Type B pancreatic cell (in vitro differentiated cells): ENCODE data around the gene LMAN1L. TPM values are rescaled to one million over a fixed set of nuclear protein-coding genes. Genes with fewer than 3 reads are reported as not detected.

Experiments used
- DNase-seq: peaks from one replicate; pipeline ENCODE4 v3.0.0; 2021; ENCODE audit warnings: mixed read lengths; ENCODE audit not compliant: unreplicated experiment; ENCODE audit errors: extremely low spot score
- H3K27ac Mint-ChIP-seq: 2 replicates; pipeline ENCODE4 v1.8.0; 2021; ENCODE audit warnings: mild to moderate bottlenecking, mixed read lengths
- H3K27me3 Mint-ChIP-seq: 2 replicates; pipeline ENCODE4 v1.8.0; 2021; ENCODE audit warnings: mixed read lengths
- H3K36me3 Mint-ChIP-seq: 2 replicates; pipeline ENCODE4 v1.8.0; 2021; ENCODE audit warnings: mixed read lengths
- H3K4me1 Mint-ChIP-seq: one replicate; pipeline ENCODE4 v1.8.0; 2021; ENCODE audit warnings: mixed read lengths; ENCODE audit not compliant: unreplicated experiment
- H3K4me3 Mint-ChIP-seq: 2 replicates; pipeline ENCODE4 v1.8.0; 2021; ENCODE audit warnings: mild to moderate bottlenecking, mixed read lengths
- H3K9me3 Mint-ChIP-seq: 2 replicates; pipeline ENCODE4 v1.8.0; 2021; ENCODE audit warnings: mixed read lengths
- total RNA-seq: library from RNA; stranded (reverse); gene quantifications from 2 replicates; pipeline ENCODE4 v1.2.1, GENCODE V29; 2021; ENCODE audit warnings: low replicate concordance
- TF ChIP-seq, protein P1 (sequence below): fragments of 200-600 bp; sonication (generic); conservative IDR thresholded peaks from 2 replicates; pipeline ENCODE4 v1.5.0; 2021; ENCODE audit warnings: antibody characterized with exemption, mild to moderate bottlenecking

Gene LMAN1L
- total RNA-seq, 1 donor from 2014 or later, result not detected

DNA sequence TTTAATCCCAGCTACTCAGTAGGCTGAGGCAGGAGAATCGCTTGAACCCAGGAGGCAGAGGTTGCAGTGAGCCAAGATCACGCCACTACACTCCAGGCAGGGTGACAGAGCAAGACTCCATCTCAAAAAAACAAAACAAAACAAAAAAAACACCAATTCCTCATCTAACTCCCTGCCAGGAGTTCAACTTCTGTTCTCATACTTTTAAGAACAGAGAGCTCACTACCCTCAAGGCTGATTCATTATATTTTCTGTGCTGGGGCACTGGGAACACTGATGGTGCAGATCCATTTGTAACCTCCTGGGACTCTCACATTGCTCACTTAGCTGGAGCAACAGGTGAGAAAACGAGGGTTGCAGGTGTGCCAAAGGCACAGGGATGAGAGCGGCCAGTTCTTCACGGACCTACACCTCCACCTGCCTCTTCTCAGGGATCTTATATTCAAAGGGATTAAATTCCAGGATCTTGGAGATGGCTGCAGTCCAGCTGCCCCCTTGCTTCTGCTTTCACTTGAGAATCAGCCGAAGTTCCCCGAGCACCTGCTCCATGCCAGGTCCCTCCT lies 43.1 kb upstream of the LMAN1L start:
- H3K27me3 Mint-ChIP-seq, result peaks cover 6% of the 10 kb centered on the region
- H3K4me3 Mint-ChIP-seq, result no peak overlapping the region
- H3K36me3 Mint-ChIP-seq, result no peaks in the 10 kb centered on the region
- TF ChIP-seq, protein P1, sequence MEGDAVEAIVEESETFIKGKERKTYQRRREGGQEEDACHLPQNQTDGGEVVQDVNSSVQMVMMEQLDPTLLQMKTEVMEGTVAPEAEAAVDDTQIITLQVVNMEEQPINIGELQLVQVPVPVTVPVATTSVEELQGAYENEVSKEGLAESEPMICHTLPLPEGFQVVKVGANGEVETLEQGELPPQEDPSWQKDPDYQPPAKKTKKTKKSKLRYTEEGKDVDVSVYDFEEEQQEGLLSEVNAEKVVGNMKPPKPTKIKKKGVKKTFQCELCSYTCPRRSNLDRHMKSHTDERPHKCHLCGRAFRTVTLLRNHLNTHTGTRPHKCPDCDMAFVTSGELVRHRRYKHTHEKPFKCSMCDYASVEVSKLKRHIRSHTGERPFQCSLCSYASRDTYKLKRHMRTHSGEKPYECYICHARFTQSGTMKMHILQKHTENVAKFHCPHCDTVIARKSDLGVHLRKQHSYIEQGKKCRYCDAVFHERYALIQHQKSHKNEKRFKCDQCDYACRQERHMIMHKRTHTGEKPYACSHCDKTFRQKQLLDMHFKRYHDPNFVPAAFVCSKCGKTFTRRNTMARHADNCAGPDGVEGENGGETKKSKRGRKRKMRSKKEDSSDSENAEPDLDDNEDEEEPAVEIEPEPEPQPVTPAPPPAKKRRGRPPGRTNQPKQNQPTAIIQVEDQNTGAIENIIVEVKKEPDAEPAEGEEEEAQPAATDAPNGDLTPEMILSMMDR, result no peak
- H3K9me3 Mint-ChIP-seq, result no peaks in the 10 kb centered on the region
- no peak overlapping the region for H3K27ac Mint-ChIP-seq
- DNase-seq, result no peak
- H3K4me1 Mint-ChIP-seq, result peaks cover 18% of the 10 kb centered on the region

DNA sequence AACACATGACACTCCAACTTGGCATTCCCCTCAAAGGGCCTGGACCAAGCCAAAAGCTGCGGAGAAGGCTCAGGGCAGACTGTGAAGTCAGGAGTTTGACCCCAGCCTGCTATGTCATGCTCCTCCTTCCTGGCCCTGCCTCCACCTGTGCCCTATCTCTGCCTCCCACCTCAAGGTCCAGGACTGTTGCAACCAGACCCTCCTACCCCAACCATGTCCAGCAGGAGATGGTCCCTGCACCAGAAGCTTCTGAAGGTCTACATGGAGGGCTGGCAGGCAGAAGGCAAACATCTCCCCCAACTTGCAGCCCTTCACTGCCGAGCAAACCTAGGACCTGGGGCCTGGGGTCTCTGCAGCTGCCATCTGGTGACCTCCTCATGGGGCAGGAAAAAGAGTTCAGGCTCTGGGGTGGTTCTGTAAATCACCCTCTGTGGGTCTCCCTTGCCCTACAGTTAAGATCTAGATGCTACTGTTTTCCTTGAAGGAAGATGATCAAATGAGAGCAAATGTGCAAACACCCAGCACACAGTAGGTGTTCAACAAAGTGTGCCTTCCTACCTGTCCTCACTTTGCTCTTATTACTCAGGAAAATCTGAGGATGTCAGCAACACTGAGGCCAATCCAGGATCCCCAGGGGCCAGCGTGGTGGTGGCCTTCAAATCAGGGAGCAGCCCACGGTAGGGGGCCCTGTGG lies 42.3 kb upstream of the LMAN1L start:
- no peak for DNase-seq
- no peak overlapping the region for H3K27ac Mint-ChIP-seq
- H3K4me3 Mint-ChIP-seq, result no peak overlapping the region
- H3K27me3 Mint-ChIP-seq, result peaks cover 6% of the 10 kb centered on the region
- no peaks in the 10 kb centered on the region for H3K36me3 Mint-ChIP-seq
- peaks cover 18% of the 10 kb centered on the region for H3K4me1 Mint-ChIP-seq
- no peaks in the 10 kb centered on the region for H3K9me3 Mint-ChIP-seq
- TF ChIP-seq, protein P1, result no peak

DNA sequence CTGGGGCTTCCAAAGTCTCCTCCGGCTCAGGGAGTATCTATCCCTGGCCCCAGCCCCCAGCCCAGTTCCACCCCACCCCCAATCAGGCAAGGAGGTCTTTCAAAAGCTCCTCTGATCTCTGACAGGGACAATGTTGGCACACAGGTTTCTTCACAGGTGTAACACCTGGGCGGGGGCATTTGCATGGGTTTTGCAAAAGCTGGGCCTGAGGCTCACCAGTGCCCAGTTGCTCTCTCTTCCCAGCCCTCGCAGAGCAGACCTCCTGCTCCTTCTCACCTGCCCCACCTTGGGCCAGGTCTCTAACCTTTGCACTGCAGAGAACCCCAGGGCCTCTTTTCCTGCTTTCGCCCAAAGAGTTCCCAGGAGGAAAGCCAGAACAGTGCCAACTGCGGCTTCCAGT lies 39.3 kb upstream of the LMAN1L start:
- TF ChIP-seq, protein P1, result no peak
- Mint-ChIP-seq H3K27me3 (peaks cover 6% of the 10 kb centered on the region), H3K4me3 (peak overlapping the region; percentile 60), H3K9me3 (no peaks in the 10 kb centered on the region), H3K36me3 (no peaks in the 10 kb centered on the region), H3K27ac (peak overlapping the region; percentile 86), H3K4me1 (peaks cover 37% of the 10 kb centered on the region)
- no peak for DNase-seq

DNA sequence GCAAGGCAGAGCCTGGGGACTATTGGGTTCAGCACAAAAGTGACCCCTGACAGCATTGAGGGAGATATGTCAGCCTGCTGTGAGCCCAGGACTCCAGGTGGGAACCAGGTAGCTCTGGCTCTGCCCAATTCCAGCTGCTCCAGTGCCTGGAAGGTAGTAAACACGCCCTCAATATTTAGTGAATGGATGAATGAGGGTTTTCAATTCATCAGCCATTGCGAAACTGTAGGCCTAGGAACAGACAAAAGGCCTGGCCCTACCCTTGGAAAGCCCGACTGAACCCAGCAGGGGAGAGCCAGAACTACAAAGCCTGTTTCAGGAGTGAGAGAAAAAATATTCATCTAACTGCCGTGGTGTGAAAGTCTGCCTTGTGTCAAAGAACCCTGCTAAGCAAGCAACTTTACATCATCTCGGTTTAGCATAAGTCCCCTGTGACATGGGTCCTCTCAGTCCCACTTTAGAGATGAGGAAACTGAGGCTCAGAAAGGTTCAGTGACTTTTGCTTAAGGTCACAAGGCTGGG lies 38.8 kb upstream of the LMAN1L start:
- peaks cover 38% of the 10 kb centered on the region for H3K4me1 Mint-ChIP-seq
- DNase-seq, result no peak
- H3K36me3 Mint-ChIP-seq, result no peaks in the 10 kb centered on the region
- H3K27me3 Mint-ChIP-seq, result peaks cover 6% of the 10 kb centered on the region
- peak overlapping the region; percentile 86 for H3K27ac Mint-ChIP-seq
- TF ChIP-seq, protein P1, result no peak
- H3K4me3 Mint-ChIP-seq, result peak overlapping the region; percentile 60
- no peaks in the 10 kb centered on the region for H3K9me3 Mint-ChIP-seq

DNA sequence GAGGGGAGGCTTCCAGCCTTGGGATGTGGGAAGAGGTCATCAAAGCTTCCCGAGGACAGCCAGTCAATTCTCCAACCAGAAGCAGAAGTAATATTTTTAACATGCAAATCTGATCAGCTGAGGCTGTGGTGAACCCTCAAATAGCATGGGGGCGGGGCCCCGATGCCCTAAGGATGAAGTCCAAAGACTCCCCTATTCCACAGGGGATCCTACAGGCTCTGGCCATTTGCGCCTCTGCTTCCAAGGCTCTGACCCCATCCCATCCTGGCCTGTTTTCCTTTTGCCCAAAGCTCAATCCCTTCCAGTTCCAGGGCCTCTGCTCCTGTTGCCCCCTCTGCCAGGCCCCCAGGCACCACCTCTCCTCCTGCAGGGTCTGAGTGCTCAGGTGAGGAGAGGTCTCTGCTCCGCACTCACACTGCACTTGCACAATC lies 37.5 kb upstream of the LMAN1L start:
- Mint-ChIP-seq H3K27me3 (peaks cover 5% of the 10 kb centered on the region), H3K4me3 (no peak overlapping the region), H3K27ac (no peak overlapping the region), H3K36me3 (no peaks in the 10 kb centered on the region), H3K9me3 (no peaks in the 10 kb centered on the region), H3K4me1 (peaks cover 41% of the 10 kb centered on the region)
- TF ChIP-seq, protein P1, result no peak
- no peak for DNase-seq
